B cell (primary cell): Measurements from ENCODE around the gene ANKRD11.

ENCODE experiments used
- CTCF ChIP-seq: fragments of 200-600 bp; IDR thresholded peaks from one replicate; pipeline ENCODE4 v1.8.0; 2022; ENCODE audit warnings: antibody characterized with exemption, mild to moderate bottlenecking
- EZH2 ChIP-seq: IDR thresholded peaks from 2 replicates; pipeline ENCODE4 v1.6.1; 2012; ENCODE audit warnings: borderline replicate concordance, low read depth, mild to moderate bottlenecking, moderate library complexity, low read length; ENCODE audit not compliant: insufficient read depth, poor library complexity, severe bottlenecking

- TF ChIP-seq CTCF (no peak), EZH2 (no peak)
Observed at GRCh38 chr16:89437991-89438390, 52.4 kb downstream of the ANKRD11 start.
